Ishikawa (cell line): ENCODE results near the gene PREX1.

ENCODE experiments used
- FOXM1 ChIP-seq: IDR thresholded peaks from 2 replicates; pipeline ENCODE4 v1.6.1; 2012; ENCODE audit warnings: low read depth, borderline replicate concordance
- RAD21 ChIP-seq: IDR thresholded peaks from 2 replicates; pipeline ENCODE4 v1.6.1; 2012; ENCODE audit warnings: low read depth
- TCF12 ChIP-seq: IDR thresholded peaks from 2 replicates; pipeline ENCODE4 v1.6.1; 2012; ENCODE audit warnings: low read depth
- YY1 ChIP-seq: IDR thresholded peaks from 2 replicates; pipeline ENCODE4 v1.6.1; 2012; ENCODE audit warnings: low read depth

GRCh38 chr20:48724891-48725554, 102.8 kb downstream of the PREX1 start:
- no peak for TF ChIP-seq FOXM1
- TF ChIP-seq TCF12, result no peak
- TF ChIP-seq RAD21, result no peak
- TF ChIP-seq YY1, result no peak
